H9 (cell line): ENCODE data around the gene KTN1. TPM values are rescaled to one million over a fixed set of nuclear protein-coding genes. Genes with fewer than 3 reads are reported as not detected.

ENCODE experiments used
- DNase-seq: peaks from one replicate; pipeline ENCODE4 v3.0.0-alpha.2; 2017
- H2AFZ ChIP-seq: one replicate; pipeline ENCODE4 v1.6.1; 2013; ENCODE audit warnings: mild to moderate bottlenecking, low read length, control low read depth, moderate library complexity
- H2AK5ac ChIP-seq: 2 replicates; pipeline ENCODE4 v1.6.1; 2013; ENCODE audit warnings: low read length, control low read depth, mixed read lengths; ENCODE audit not compliant: insufficient read length
- H2BK120ac ChIP-seq: one replicate; pipeline ENCODE4 v1.6.1; 2013; ENCODE audit warnings: low read depth, mild to moderate bottlenecking, low read length, control low read depth, inconsistent platforms; ENCODE audit not compliant: poor library complexity, severe bottlenecking
- H2BK12ac ChIP-seq: 2 replicates; pipeline ENCODE4 v1.6.1; 2013; ENCODE audit warnings: low read length, control low read depth, mixed read lengths, low read depth; ENCODE audit not compliant: insufficient read length
- H2BK15ac ChIP-seq: 2 replicates; pipeline ENCODE4 v1.6.1; 2013; ENCODE audit warnings: low read depth, low read length, control low read depth
- H2BK20ac ChIP-seq: one replicate; pipeline ENCODE4 v1.6.1; 2013; ENCODE audit warnings: low read depth, mild to moderate bottlenecking, low read length, control low read depth, inconsistent platforms; ENCODE audit not compliant: poor library complexity, severe bottlenecking
- H2BK5ac ChIP-seq: 2 replicates; pipeline ENCODE4 v1.6.1; 2013; ENCODE audit warnings: low read length, control low read depth, mixed read lengths; ENCODE audit not compliant: insufficient read length
- H3K14ac ChIP-seq: 2 replicates; pipeline ENCODE4 v1.6.1; 2013; ENCODE audit warnings: low read length, control low read depth; ENCODE audit not compliant: insufficient read depth
- H3K18ac ChIP-seq: 2 replicates; pipeline ENCODE4 v1.6.1; 2013; ENCODE audit warnings: low read depth, mild to moderate bottlenecking, mixed read lengths, low read length, control low read depth; ENCODE audit not compliant: insufficient read length
- H3K23ac ChIP-seq: 2 replicates; pipeline ENCODE4 v1.6.1; 2013; ENCODE audit warnings: low read length, control low read depth, mixed read lengths, low read depth; ENCODE audit not compliant: insufficient read length
- H3K23me2 ChIP-seq: 2 replicates; pipeline ENCODE4 v1.6.1; 2013; ENCODE audit warnings: low read depth, mild to moderate bottlenecking, mixed read lengths, low read length, control low read depth; ENCODE audit not compliant: insufficient read length, poor library complexity, severe bottlenecking
- H3K27ac ChIP-seq: 2 replicates; pipeline ENCODE4 v1.5.1; 2013; ENCODE audit warnings: low read length, control low read depth, mixed read lengths, low read depth; ENCODE audit not compliant: insufficient read length
- H3K27me3 ChIP-seq: 2 replicates; pipeline ENCODE4 v1.6.1; 2013; ENCODE audit warnings: low read length, control low read depth, inconsistent platforms; ENCODE audit not compliant: insufficient read depth
- H3K4ac ChIP-seq: 2 replicates; pipeline ENCODE4 v1.6.1; 2013; ENCODE audit warnings: low read depth, mild to moderate bottlenecking, control low read depth, inconsistent platforms, low read length, moderate library complexity
- H3K4me1 ChIP-seq: 2 replicates; pipeline ENCODE4 v1.6.1; 2013; ENCODE audit warnings: low read length, control low read depth, inconsistent platforms; ENCODE audit not compliant: insufficient read depth
- H3K4me2 ChIP-seq: 2 replicates; pipeline ENCODE4 v1.6.1; 2013; ENCODE audit warnings: low read length, control low read depth, mixed read lengths; ENCODE audit not compliant: insufficient read length, insufficient read depth
- H3K56ac ChIP-seq: 2 replicates; pipeline ENCODE4 v1.6.1; 2013; ENCODE audit warnings: low read depth, mild to moderate bottlenecking, mixed read lengths, low read length, control low read depth; ENCODE audit not compliant: insufficient read length
- H3K79me1 ChIP-seq: 2 replicates; pipeline ENCODE4 v1.6.1; 2013; ENCODE audit warnings: low read depth, mild to moderate bottlenecking, moderate library complexity, low read length, control low read depth, inconsistent platforms; ENCODE audit not compliant: insufficient read depth, poor library complexity, severe bottlenecking
- H3K79me2 ChIP-seq: 2 replicates; pipeline ENCODE4 v1.6.1; 2013; ENCODE audit warnings: low read length, control low read depth, inconsistent platforms; ENCODE audit not compliant: insufficient read depth
- H3K9ac ChIP-seq: 2 replicates; pipeline ENCODE4 v1.6.1; 2013; ENCODE audit warnings: low read length, control low read depth, mixed read lengths; ENCODE audit not compliant: insufficient read length; ENCODE audit errors: extremely low read depth
- H3K9me3 ChIP-seq: one replicate; pipeline ENCODE4 v1.6.1; 2013; ENCODE audit warnings: low read depth, low read length, inconsistent platforms; ENCODE audit not compliant: control insufficient read depth
- H3T11ph ChIP-seq: one replicate; pipeline ENCODE4 v1.6.1; 2013; ENCODE audit warnings: mild to moderate bottlenecking, low read length, control low read depth, inconsistent platforms
- H4K20me1 ChIP-seq: one replicate; pipeline ENCODE4 v1.6.1; 2013; ENCODE audit not compliant: control insufficient read depth, insufficient read length, insufficient read depth
- H4K5ac ChIP-seq: 2 replicates; pipeline ENCODE4 v1.6.1; 2013; ENCODE audit warnings: low read depth, mild to moderate bottlenecking, mixed read lengths, low read length, control low read depth; ENCODE audit not compliant: insufficient read length
- H4K8ac ChIP-seq: replicated peaks from 2 replicates; pipeline ENCODE4 v1.6.1; 2013; ENCODE audit warnings: low read length, control low read depth, mixed read lengths, low read depth; ENCODE audit not compliant: insufficient read length
- H4K91ac ChIP-seq: 2 replicates; pipeline ENCODE4 v1.6.1; 2013; ENCODE audit warnings: low read depth, mild to moderate bottlenecking, moderate library complexity, mixed read lengths, low read length, control low read depth; ENCODE audit not compliant: insufficient read length
- H3K27ac Mint-ChIP-seq, 3 experiments: 2 replicates in 2 of 3; 3 replicates in 1 of 3; pipeline ENCODE4 v1.8.0; 2020 to 2021; ENCODE audit warnings: mixed read lengths in 3 of 3, mild to moderate bottlenecking in 1 of 3, moderate library complexity in 1 of 3
- H3K27me3 Mint-ChIP-seq: 2 replicates; pipeline ENCODE4 v1.8.0; 2021; ENCODE audit warnings: low read depth, mild to moderate bottlenecking, moderate library complexity, mixed read lengths
- H3K36me3 Mint-ChIP-seq, 3 experiments: 2 replicates in 2 of 3; 3 replicates in 1 of 3; pipeline ENCODE4 v1.8.0; 2020 to 2021; ENCODE audit warnings: low read depth in 3 of 3, mixed read lengths in 3 of 3; ENCODE audit not compliant: insufficient read depth in 1 of 3
- H3K4me1 Mint-ChIP-seq, 2 experiments: 2 replicates each; pipeline ENCODE4 v1.8.0; 2020; ENCODE audit warnings: mixed read lengths in 2 of 2
- H3K4me3 Mint-ChIP-seq, 2 experiments: 2 replicates in 1 of 2; 3 replicates in 1 of 2; pipeline ENCODE4 v1.8.0; 2020 to 2021; ENCODE audit warnings: mild to moderate bottlenecking in 2 of 2, mixed read lengths in 2 of 2, moderate library complexity in 1 of 2
- H3K9me3 Mint-ChIP-seq, 2 experiments: 2 replicates in 1 of 2; 3 replicates in 1 of 2; pipeline ENCODE4 v1.8.0; 2020; ENCODE audit warnings: mild to moderate bottlenecking in 2 of 2, mixed read lengths in 2 of 2, moderate library complexity in 1 of 2
- CTCF ChIP-seq: fragments of 200-600 bp; sonication (generic); conservative IDR thresholded peaks from 3 replicates; pipeline ENCODE4 v1.8.0; 2021; ENCODE audit warnings: antibody characterized with exemption, mild to moderate bottlenecking
- WGBS: extraction: QIAGEN DNeasy Blood & Tissue Kit; methylation state at CpG from one replicate; pipeline ENCODE4 v1.1.7; 2013; ENCODE audit warnings: missing lambda C conversion rate, low lambda C conversion rate, mixed read lengths; ENCODE audit not compliant: insufficient read length; ENCODE audit errors: extremely low coverage; 5-methylcytosine and 5-hydroxymethylcytosine counted together
- total RNA-seq: library from RNA; stranded (reverse); gene quantifications from 2 replicates; pipeline ENCODE4 v1.2.1, GENCODE V29; 2021

Gene KTN1
- total RNA-seq, 1 experiment from 2014 or later: 128 TPM

- no peak overlapping the region for H3K27ac ChIP-seq
- peaks cover 2 to 8% (median 7%) of the 10 kb centered on the region in 3 experiments; a peak in 3 of 7 replicates for H3K36me3 Mint-ChIP-seq
- no CpG with 5 or more reads among the region's 5 CpGs for WGBS
Measured at GRCh38 chr14:55540847-55541773, 38.9 kb upstream of the KTN1 start.

More at GRCh38 chr14:55540847-55541773, 38.9 kb upstream of the KTN1 start:
- H2BK5ac ChIP-seq: no peak overlapping the region
- H3K9ac ChIP-seq: no peak overlapping the region
- H4K8ac ChIP-seq: no peak overlapping the region
- no peak overlapping the region for H2AFZ ChIP-seq
- Mint-ChIP-seq H3K9me3 (peaks cover 6 to 8% of the 10 kb centered on the region in 2 experiments), H3K27ac (no peak overlapping the region), H3K4me3 (no peak overlapping the region), H3K4me1 (no peaks in the 10 kb centered on the region), H3K27me3 (no peaks in the 10 kb centered on the region)
- no peaks in the 10 kb centered on the region for H3K23me2 ChIP-seq
- H3T11ph ChIP-seq: no peak overlapping the region
- no peak overlapping the region for H2BK20ac ChIP-seq
- H3K9me3 ChIP-seq: no peaks in the 10 kb centered on the region
- no peaks in the 10 kb centered on the region for H3K4me1 ChIP-seq
- no peaks in the 10 kb centered on the region for H3K79me1 ChIP-seq
- no peaks in the 10 kb centered on the region for H3K79me2 ChIP-seq
- no peak overlapping the region for H3K56ac ChIP-seq
- no peak overlapping the region for H3K4me2 ChIP-seq
- H3K27me3 ChIP-seq: no peaks in the 10 kb centered on the region
- H4K5ac ChIP-seq: no peak overlapping the region
- no peak overlapping the region for H3K4ac ChIP-seq
- no peak for TF ChIP-seq CTCF
- H2BK120ac ChIP-seq: no peak overlapping the region
- H2AK5ac ChIP-seq: no peak overlapping the region
- no peak overlapping the region for H2BK12ac ChIP-seq
- no peak overlapping the region for H3K18ac ChIP-seq
- no peak overlapping the region for H3K23ac ChIP-seq
- H4K91ac ChIP-seq: no peak overlapping the region
- no peak overlapping the region for H2BK15ac ChIP-seq
- no peak for DNase-seq
- no peak overlapping the region for H3K14ac ChIP-seq
- no peaks in the 10 kb centered on the region for H4K20me1 ChIP-seq
